IMR-90 (cell line): ENCODE data around the gene KIF21A. TPM values are rescaled to one million over a fixed set of nuclear protein-coding genes. Genes with fewer than 3 reads are reported as not detected.

Experiments used
- ATAC-seq: fragments of 200-7000 bp; cut with Tn5 transposase; 2 replicates; pipeline ENCODE4 v1.9.1; 2020; ENCODE audit warnings: low read depth, mild to moderate bottlenecking, moderate library complexity
- BruUV-seq: library from RNA; stranded (reverse); fragments of 400-500 nt; replicated peaks from 2 replicates; lab custom pipeline; 2021; lab: Mats Ljungman, UMichigan
- CTCF ChIA-PET: fragments of 300-600 bp; formaldehyde crosslinking; extraction: SDS; loops from one replicate; lab custom pipeline; 2021; ENCODE audit warnings: antibody characterized with exemption; lab: Yijun Ruan, JAX
- POLR2A ChIA-PET: fragments of 300-600 bp; sonication (Branson Sonifier 250); formaldehyde crosslinking; loops from one replicate; lab custom pipeline; 2022; ENCODE audit warnings: antibody characterized with exemption; ENCODE audit not compliant: unreplicated experiment; lab: Charles Lee
- DNase-seq: peaks from one replicate; pipeline ENCODE4 v3.0.0; 2013
- H2AFZ ChIP-seq: replicated peaks from 2 replicates; pipeline ENCODE3; 2013; ENCODE audit warnings: low read length, mild to moderate bottlenecking; ENCODE audit not compliant: poor library complexity
- H2AK5ac ChIP-seq: 2 replicates; pipeline ENCODE4 v1.6.1; 2013; ENCODE audit warnings: low read depth, low read length, inconsistent platforms
- H2AK9ac ChIP-seq: replicated peaks from 2 replicates; pipeline ENCODE3; 2013; ENCODE audit warnings: mild to moderate bottlenecking, low read depth, low read length, moderate library complexity; ENCODE audit not compliant: poor library complexity
- H2BK120ac ChIP-seq: 2 replicates; pipeline ENCODE4 v1.6.1; 2013; ENCODE audit warnings: low read depth, low read length, inconsistent platforms
- H2BK15ac ChIP-seq: 3 replicates; pipeline ENCODE4 v1.6.1; 2013; ENCODE audit warnings: low read depth, low read length, inconsistent platforms
- H2BK20ac ChIP-seq: 2 replicates; pipeline ENCODE4 v1.6.1; 2013; ENCODE audit warnings: low read depth, mild to moderate bottlenecking, inconsistent platforms, low read length, moderate library complexity
- H2BK5ac ChIP-seq: 2 replicates; pipeline ENCODE4 v1.6.1; 2013; ENCODE audit warnings: mild to moderate bottlenecking, low read depth, low read length, inconsistent platforms; ENCODE audit not compliant: poor library complexity, severe bottlenecking
- H3K14ac ChIP-seq: replicated peaks from 2 replicates; pipeline ENCODE4 v1.6.1; 2013; ENCODE audit warnings: low read depth, low read length, inconsistent platforms
- H3K18ac ChIP-seq: 2 replicates; pipeline ENCODE4 v1.6.1; 2013; ENCODE audit warnings: low read depth, low read length, control low read depth
- H3K23ac ChIP-seq: 2 replicates; pipeline ENCODE4 v1.6.1; 2013; ENCODE audit warnings: low read depth, low read length, inconsistent platforms
- H3K27ac ChIP-seq: 2 replicates; pipeline ENCODE4 v1.5.1; 2013; ENCODE audit warnings: mild to moderate bottlenecking, control low read depth, low read length; ENCODE audit not compliant: insufficient read depth
- H3K27me3 ChIP-seq: 2 replicates; pipeline ENCODE4 v1.6.1; 2013; ENCODE audit warnings: low read length; ENCODE audit not compliant: control insufficient read depth, insufficient read depth
- H3K36me3 ChIP-seq: 2 replicates; pipeline ENCODE4 v1.6.1; 2013; ENCODE audit warnings: low read length, mixed read lengths; ENCODE audit not compliant: control insufficient read depth, insufficient read depth
- H3K4ac ChIP-seq: 2 replicates; pipeline ENCODE4 v1.6.1; 2013; ENCODE audit warnings: low read depth, low read length, inconsistent platforms
- H3K4me1 ChIP-seq: 2 replicates; pipeline ENCODE4 v1.6.1; 2013; ENCODE audit warnings: low read length, mixed read lengths; ENCODE audit not compliant: control insufficient read depth, insufficient read depth
- H3K4me2 ChIP-seq: 2 replicates; pipeline ENCODE4 v1.6.1; 2013; ENCODE audit warnings: low read depth, mild to moderate bottlenecking, control low read depth, low read length, moderate library complexity
- H3K4me3 ChIP-seq: 2 replicates; pipeline ENCODE4 v1.5.1; 2013; ENCODE audit warnings: low read depth, mild to moderate bottlenecking, control low read depth, low read length, moderate library complexity; ENCODE audit not compliant: insufficient read depth
- H3K56ac ChIP-seq: 2 replicates; pipeline ENCODE4 v1.6.1; 2013; ENCODE audit warnings: low read length, inconsistent platforms; ENCODE audit not compliant: insufficient read depth; ENCODE audit errors: extremely low read depth
- H3K79me1 ChIP-seq, 2 experiments: 2 replicates each; pipeline ENCODE4 v1.6.1; 2013; ENCODE audit warnings: low read length in 2 of 2, inconsistent platforms in 1 of 2, low read depth in 1 of 2
- H3K9ac ChIP-seq: 2 replicates; pipeline ENCODE4 v1.6.1; 2013; ENCODE audit warnings: low read depth, low read length, control low read depth
- H3K9me1 ChIP-seq: 2 replicates; pipeline ENCODE4 v1.6.1; 2013; ENCODE audit warnings: low read length, inconsistent platforms; ENCODE audit not compliant: insufficient read depth
- H3K9me3 ChIP-seq: 2 replicates; pipeline ENCODE4 v1.6.1; 2013; ENCODE audit warnings: low read length; ENCODE audit not compliant: control insufficient read depth, insufficient read depth
- H4K20me1 ChIP-seq: 2 replicates; pipeline ENCODE4 v1.6.1; 2013; ENCODE audit warnings: low read length, inconsistent platforms; ENCODE audit not compliant: insufficient read depth
- H4K5ac ChIP-seq: 2 replicates; pipeline ENCODE4 v1.6.1; 2013; ENCODE audit warnings: mild to moderate bottlenecking, low read depth, low read length, control low read depth
- H4K8ac ChIP-seq, 2 experiments: 2 replicates each; pipeline ENCODE4 v1.6.1; 2013; ENCODE audit warnings: low read depth in 2 of 2, low read length in 2 of 2, control low read depth in 1 of 2, inconsistent platforms in 1 of 2
- H4K91ac ChIP-seq: 2 replicates; pipeline ENCODE4 v1.6.1; 2013; ENCODE audit warnings: low read depth, low read length, inconsistent platforms; ENCODE audit not compliant: insufficient read depth
- BHLHE40 ChIP-seq: fragments of 150-350 bp; IDR thresholded peaks from 2 replicates; pipeline ENCODE4 v1.6.1; 2016; ENCODE audit warnings: mild to moderate bottlenecking, low read depth, low read length
- FOS ChIP-seq: fragments of 150-350 bp; IDR thresholded peaks from 2 replicates; pipeline ENCODE4 v1.6.1; 2016; ENCODE audit warnings: low read depth, low read length
- MAFK ChIP-seq: IDR thresholded peaks from 2 replicates; pipeline ENCODE4 v1.6.1; 2012; ENCODE audit warnings: low read depth, low read length, improper control_type of control experiment
- MAZ ChIP-seq: IDR thresholded peaks from 2 replicates; pipeline ENCODE4 v1.6.1; 2012; ENCODE audit warnings: low read depth, mild to moderate bottlenecking, low read length, improper control_type of control experiment, moderate library complexity, borderline replicate concordance
- MXI1 ChIP-seq: IDR thresholded peaks from 2 replicates; pipeline ENCODE4 v1.6.1; 2012; ENCODE audit warnings: low read depth, mild to moderate bottlenecking, low read length, moderate library complexity, borderline replicate concordance
- NFE2L2 ChIP-seq: fragments of 150-350 bp; IDR thresholded peaks from 2 replicates; pipeline ENCODE4 v1.6.1; 2016; ENCODE audit warnings: low read depth, mild to moderate bottlenecking, low read length
- POLR2A ChIP-seq: IDR thresholded peaks from 2 replicates; pipeline ENCODE4 v1.6.1; 2012; ENCODE audit warnings: mild to moderate bottlenecking, low read depth, low read length
- RCOR1 ChIP-seq: IDR thresholded peaks from 2 replicates; pipeline ENCODE4 v1.6.1; 2012; ENCODE audit warnings: mild to moderate bottlenecking, low read length, improper control_type of control experiment; ENCODE audit not compliant: insufficient replicate concordance
- RFX5 ChIP-seq: IDR thresholded peaks from 2 replicates; pipeline ENCODE4 v1.8.0; 2012; ENCODE audit warnings: low read depth, mild to moderate bottlenecking, low read length, moderate library complexity
- SMC3 ChIP-seq: fragments of 150-350 bp; IDR thresholded peaks from 2 replicates; pipeline ENCODE4 v1.6.1; 2016; ENCODE audit warnings: low read depth, mild to moderate bottlenecking, antibody characterized with exemption, low read length, moderate library complexity
- USF2 ChIP-seq: fragments of 150-350 bp; IDR thresholded peaks from 2 replicates; pipeline ENCODE4 v1.6.1; 2017; ENCODE audit warnings: mild to moderate bottlenecking, antibody characterized with exemption, low read length, low read depth
- WGBS, 2 experiments: methylation state at CpG; one replicate each; pipeline versions ENCODE4 v1.1.5 to v1.1.7; 2013; ENCODE audit warnings: missing lambda C conversion rate in 2 of 2; ENCODE audit not compliant: insufficient read length in 1 of 2; ENCODE audit errors: extremely low coverage in 2 of 2; 5-methylcytosine and 5-hydroxymethylcytosine counted together
- dilution Hi-C: fragments of 300-500 bp; cut with HindIII; formaldehyde crosslinking; loops from one replicate; pipeline ENCODE4 v1.14.3; 2018; ENCODE audit warnings: low sequenced_read_pairs; ENCODE audit not compliant: unreplicated experiment
- in situ Hi-C: fragments of 300-500 bp; cut with MboI; formaldehyde crosslinking; loops from 3 replicates; pipeline ENCODE4 v1.14.3; 2019; ENCODE audit warnings: low sequenced_read_pairs, inconsistent platforms, mixed read lengths
- intact Hi-C: fragments of 100-400 bp; cut with micrococcal nuclease; formaldehyde crosslinking; loops from 2 replicates; pipeline ENCODE4 v1.10.0; 2022
- polyA plus RNA-seq, 3 experiments: library from polyadenylated mRNA; depleted of rRNA; stranded (reverse); fragments of >200 nt; gene quantifications; 2 replicates each; pipeline ENCODE4 v1.2.3, GENCODE V29; 2012; ENCODE audit warnings: low replicate concordance in 1 of 3
- total RNA-seq: library from RNA; depleted of rRNA; stranded (reverse); fragments of >200 nt; gene quantifications from 2 replicates; pipeline ENCODE4 v1.2.3, GENCODE V29; 2012

KIF21A gene
- total and polyA plus RNA-seq, 2 of the 4 experiments (the other 2 are of a cell fraction) = 0.38 to 1.1 TPM

GRCh38 chr12:39292125-39292630 is 150.7 kb downstream of the KIF21A start:
- H3K36me3 ChIP-seq = no peaks in the 10 kb centered on the region

More at GRCh38 chr12:39292125-39292630, 150.7 kb downstream of the KIF21A start:
- Histone ChIP-seq H3K27ac (no peak overlapping the region), H3K9ac (no peak overlapping the region), H2AK5ac (no peak overlapping the region), H2BK20ac (no peak overlapping the region), H4K8ac (no peak overlapping the region), H2AFZ (no peak overlapping the region), H3K9me1 (no peaks in the 10 kb centered on the region), H3K79me1 (no peaks in the 10 kb centered on the region), H2AK9ac (no peak overlapping the region), H3K23ac (no peak overlapping the region), H3K56ac (no peak overlapping the region), H3K9me3 (no peaks in the 10 kb centered on the region), H3K27me3 (no peaks in the 10 kb centered on the region), H2BK15ac (no peak overlapping the region), H4K5ac (no peak overlapping the region), H3K18ac (no peak overlapping the region), H2BK120ac (no peak overlapping the region), H3K4ac (no peak overlapping the region), H3K14ac (no peak overlapping the region), H2BK5ac (no peak overlapping the region), H4K20me1 (no peaks in the 10 kb centered on the region), H4K91ac (no peak overlapping the region), H3K4me3 (no peak overlapping the region), H3K4me1 (no peaks in the 10 kb centered on the region), H3K4me2 (no peak overlapping the region)
- WGBS, 2 experiments = no CpG with 5 or more reads among the region's 1 CpG
- ChIA-PET CTCF (no interaction called here), POLR2A (no interaction called here)
- DNase-seq (no peak), ATAC-seq (no peak)
- no TSS peak for BruUV-seq
- in situ Hi-C loops = no loop called here
- intact Hi-C loops = no loop called here
- dilution Hi-C loops = no loop called here
- no peak for TF ChIP-seq MAFK
- TF ChIP-seq POLR2A = no peak
- no peak for TF ChIP-seq RFX5
- TF ChIP-seq FOS = no peak
- no peak for TF ChIP-seq BHLHE40
- TF ChIP-seq MAZ = no peak
- no peak for TF ChIP-seq MXI1
- no peak for TF ChIP-seq USF2
- TF ChIP-seq NFE2L2 = no peak
- TF ChIP-seq RCOR1 = no peak
- no peak for TF ChIP-seq SMC3
